ENCODE measurements around the gene NPB.

DNA sequence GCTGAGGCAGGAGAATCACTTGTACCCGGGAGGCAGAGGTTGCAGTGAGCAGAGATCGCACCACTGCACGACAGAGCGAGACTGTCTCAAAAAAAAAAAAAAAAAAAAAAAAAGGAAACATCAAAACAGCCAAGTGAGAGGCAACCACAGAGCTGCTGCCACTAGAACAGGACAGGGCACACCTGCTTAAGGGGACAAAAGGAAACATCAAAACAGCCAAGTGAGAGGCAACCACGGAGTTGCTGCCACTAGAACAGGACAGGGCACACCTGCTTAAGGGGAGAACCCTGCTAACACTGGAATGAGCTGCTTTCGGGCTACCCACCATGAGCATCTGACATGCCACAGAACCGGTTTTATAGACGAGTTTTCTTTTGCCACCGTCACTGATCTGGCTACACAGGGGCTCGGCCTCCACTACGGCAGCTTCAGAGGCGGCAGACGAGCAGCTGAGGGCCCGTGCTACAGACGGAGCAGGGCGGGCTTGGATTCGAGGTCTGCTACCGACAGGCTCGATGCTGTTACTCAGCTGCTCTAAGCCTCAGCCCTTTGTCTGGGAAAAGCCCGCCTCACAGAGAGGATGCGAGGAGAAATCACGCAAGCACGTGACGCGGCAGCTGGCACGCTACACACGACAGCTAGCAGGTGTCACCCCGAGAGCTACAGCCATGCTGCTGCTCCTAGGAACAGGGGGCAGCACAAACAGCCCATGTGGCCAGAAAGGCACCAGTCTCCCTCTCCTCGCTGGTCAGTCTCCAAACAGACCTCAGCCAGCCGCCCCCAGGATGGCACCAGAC is 43.7 kb upstream of the NPB start:
- TF ChIP-seq, protein P1, sequence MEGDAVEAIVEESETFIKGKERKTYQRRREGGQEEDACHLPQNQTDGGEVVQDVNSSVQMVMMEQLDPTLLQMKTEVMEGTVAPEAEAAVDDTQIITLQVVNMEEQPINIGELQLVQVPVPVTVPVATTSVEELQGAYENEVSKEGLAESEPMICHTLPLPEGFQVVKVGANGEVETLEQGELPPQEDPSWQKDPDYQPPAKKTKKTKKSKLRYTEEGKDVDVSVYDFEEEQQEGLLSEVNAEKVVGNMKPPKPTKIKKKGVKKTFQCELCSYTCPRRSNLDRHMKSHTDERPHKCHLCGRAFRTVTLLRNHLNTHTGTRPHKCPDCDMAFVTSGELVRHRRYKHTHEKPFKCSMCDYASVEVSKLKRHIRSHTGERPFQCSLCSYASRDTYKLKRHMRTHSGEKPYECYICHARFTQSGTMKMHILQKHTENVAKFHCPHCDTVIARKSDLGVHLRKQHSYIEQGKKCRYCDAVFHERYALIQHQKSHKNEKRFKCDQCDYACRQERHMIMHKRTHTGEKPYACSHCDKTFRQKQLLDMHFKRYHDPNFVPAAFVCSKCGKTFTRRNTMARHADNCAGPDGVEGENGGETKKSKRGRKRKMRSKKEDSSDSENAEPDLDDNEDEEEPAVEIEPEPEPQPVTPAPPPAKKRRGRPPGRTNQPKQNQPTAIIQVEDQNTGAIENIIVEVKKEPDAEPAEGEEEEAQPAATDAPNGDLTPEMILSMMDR (IDR thresholded peaks at IDR 0.05): no peak
- TF ChIP-seq POLR2A (IDR thresholded peaks at IDR 0.05): no peak
